Parathyroid adenoma (tissue), 2 donors: Measurements from ENCODE around the gene OR14A16.

Source experiments
- H2AFZ ChIP-seq: fragments of 300-600 bp; sonication (generic); one replicate; pipeline ENCODE4 v1.7.0; 2017; ENCODE audit warnings: antibody characterized with exemption, mild to moderate bottlenecking
- H3K27ac ChIP-seq: fragments of 300-600 bp; sonication (generic); one replicate; pipeline ENCODE4 v1.7.0; 2017
- H3K27me3 ChIP-seq: fragments of 300-600 bp; sonication (generic); one replicate; pipeline ENCODE4 v1.7.0; 2017; ENCODE audit warnings: low read length; ENCODE audit not compliant: control insufficient read depth, insufficient read depth
- H3K36me3 ChIP-seq: fragments of 300-600 bp; sonication (generic); one replicate; pipeline ENCODE4 v1.7.0; 2017; ENCODE audit warnings: low read length; ENCODE audit not compliant: control insufficient read depth, insufficient read depth
- H3K4me1 ChIP-seq: fragments of 300-600 bp; sonication (generic); one replicate; pipeline ENCODE4 v1.7.0; 2017; ENCODE audit warnings: control low read depth
- H3K4me2 ChIP-seq: fragments of 300-600 bp; sonication (generic); one replicate; pipeline ENCODE4 v1.7.0; 2017; ENCODE audit warnings: low read length
- H3K4me3 ChIP-seq: fragments of 300-600 bp; sonication (generic); one replicate; pipeline ENCODE4 v1.7.0; 2017; ENCODE audit warnings: low read depth, low read length
- H3K79me2 ChIP-seq: fragments of 300-600 bp; sonication (generic); one replicate; pipeline ENCODE4 v1.7.0; 2017; ENCODE audit warnings: control low read depth
- H3K9ac ChIP-seq: fragments of 300-600 bp; sonication (generic); one replicate; pipeline ENCODE4 v1.7.0; 2017; ENCODE audit warnings: mild to moderate bottlenecking
- H3K9me3 ChIP-seq: fragments of 300-600 bp; sonication (generic); one replicate; pipeline ENCODE4 v1.7.0; 2017; ENCODE audit warnings: low read length; ENCODE audit not compliant: control insufficient read depth
- TF ChIP-seq, protein P1 (sequence below): fragments of 300-600 bp; sonication (generic); IDR thresholded peaks from one replicate; pipeline ENCODE4 v1.7.0; 2017; ENCODE audit warnings: antibody characterized with exemption, mild to moderate bottlenecking
- donor health status: primary hyperparathyroidism.

The OR14A16 gene

DNA sequence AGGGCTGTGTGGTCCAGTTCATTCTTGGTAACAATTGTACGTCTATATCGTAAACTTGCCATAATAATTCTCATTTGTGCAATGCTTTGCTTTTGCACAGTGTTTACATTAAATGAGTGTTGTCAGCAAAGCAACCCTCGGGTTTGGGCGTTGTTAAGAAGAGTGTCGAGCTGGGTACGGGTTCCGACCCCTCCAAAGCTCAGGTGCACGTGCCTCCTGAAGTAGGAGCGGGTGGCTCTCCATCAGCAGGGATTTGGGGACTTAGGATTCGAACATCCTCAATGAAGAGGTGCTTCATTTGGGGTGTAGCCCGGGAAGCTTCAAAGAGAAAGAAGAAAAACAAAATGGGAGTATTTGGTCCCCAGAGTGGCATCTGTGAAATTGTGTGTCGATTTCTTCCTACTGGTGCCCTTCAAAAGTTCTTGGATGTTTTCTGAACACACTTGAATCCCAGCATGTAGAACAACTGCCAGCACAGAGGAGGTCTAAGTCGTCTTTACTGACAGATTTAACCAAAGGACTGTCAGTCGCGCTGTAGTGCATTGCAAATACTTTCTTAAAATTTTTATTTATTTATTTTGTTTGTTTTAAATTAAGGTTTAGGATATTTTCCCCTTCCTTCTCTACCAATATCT is 34.2 kb upstream of the OR14A16 start:
- H3K4me1 ChIP-seq: no peaks in the 10 kb centered on the region
- no peaks in the 10 kb centered on the region for H3K36me3 ChIP-seq
- no peak overlapping the region for H2AFZ ChIP-seq
- H3K4me2 ChIP-seq: peak overlapping the region; percentile 50
- H3K27me3 ChIP-seq: no peaks in the 10 kb centered on the region
- TF ChIP-seq, protein P1, sequence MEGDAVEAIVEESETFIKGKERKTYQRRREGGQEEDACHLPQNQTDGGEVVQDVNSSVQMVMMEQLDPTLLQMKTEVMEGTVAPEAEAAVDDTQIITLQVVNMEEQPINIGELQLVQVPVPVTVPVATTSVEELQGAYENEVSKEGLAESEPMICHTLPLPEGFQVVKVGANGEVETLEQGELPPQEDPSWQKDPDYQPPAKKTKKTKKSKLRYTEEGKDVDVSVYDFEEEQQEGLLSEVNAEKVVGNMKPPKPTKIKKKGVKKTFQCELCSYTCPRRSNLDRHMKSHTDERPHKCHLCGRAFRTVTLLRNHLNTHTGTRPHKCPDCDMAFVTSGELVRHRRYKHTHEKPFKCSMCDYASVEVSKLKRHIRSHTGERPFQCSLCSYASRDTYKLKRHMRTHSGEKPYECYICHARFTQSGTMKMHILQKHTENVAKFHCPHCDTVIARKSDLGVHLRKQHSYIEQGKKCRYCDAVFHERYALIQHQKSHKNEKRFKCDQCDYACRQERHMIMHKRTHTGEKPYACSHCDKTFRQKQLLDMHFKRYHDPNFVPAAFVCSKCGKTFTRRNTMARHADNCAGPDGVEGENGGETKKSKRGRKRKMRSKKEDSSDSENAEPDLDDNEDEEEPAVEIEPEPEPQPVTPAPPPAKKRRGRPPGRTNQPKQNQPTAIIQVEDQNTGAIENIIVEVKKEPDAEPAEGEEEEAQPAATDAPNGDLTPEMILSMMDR: no peak
- H3K79me2 ChIP-seq: no peaks in the 10 kb centered on the region
- no peak overlapping the region for H3K4me3 ChIP-seq
- H3K9me3 ChIP-seq: no peaks in the 10 kb centered on the region
- no peak overlapping the region for H3K27ac ChIP-seq
- no peak overlapping the region for H3K9ac ChIP-seq

DNA sequence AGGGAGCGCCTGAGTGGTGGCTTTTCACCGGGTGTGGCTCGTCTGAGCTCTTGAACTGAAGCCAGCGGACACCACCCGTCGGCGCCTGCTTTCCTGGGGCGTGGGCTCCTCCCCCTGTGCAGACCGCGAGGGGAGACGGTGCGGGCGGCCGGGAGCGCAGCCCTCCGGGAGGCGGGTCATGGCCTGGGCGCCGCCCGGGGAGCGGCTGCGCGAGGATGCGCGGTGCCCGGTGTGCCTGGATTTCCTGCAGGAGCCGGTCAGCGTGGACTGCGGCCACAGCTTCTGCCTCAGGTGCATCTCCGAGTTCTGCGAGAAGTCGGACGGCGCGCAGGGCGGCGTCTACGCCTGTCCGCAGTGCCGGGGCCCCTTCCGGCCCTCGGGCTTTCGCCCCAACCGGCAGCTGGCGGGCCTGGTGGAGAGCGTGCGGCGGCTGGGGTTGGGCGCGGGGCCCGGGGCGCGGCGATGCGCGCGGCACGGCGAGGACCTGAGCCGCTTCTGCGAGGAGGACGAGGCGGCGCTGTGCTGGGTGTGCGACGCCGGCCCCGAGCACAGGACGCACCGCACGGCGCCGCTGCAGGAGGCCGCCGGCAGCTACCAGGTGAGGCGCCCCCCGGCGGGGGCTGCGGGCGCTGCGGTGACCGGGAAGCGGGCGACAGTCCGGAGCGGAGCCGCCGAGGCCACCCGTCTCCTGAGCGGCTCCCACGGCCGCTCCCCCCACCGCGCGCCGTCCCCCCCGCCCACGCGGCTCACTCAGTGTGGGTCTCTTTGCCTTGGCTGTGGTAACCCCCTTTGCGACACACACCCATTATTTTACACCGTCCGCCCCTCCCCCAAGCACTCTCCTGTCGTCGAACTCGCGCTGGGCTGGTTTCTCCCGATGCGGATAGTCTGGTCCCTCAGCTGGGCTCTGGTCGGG is 33.4 kb upstream of the OR14A16 start, which contains the start of gene TRIM58:
TRIM58 (plus strand) TSS at position 119 of the 916 bp plus-strand sequence; CDS start at position 179, 60 bp downstream.
- Histone ChIP-seq H2AFZ (no peak within 1 kb of the TSS), H3K36me3 (no peaks in the 10 kb centered on the region), H3K4me2 (peak within 1 kb of the TSS; percentile 50), H3K4me3 (peak within 1 kb of the TSS; percentile 32), H3K4me1 (no peaks in the 10 kb centered on the region), H3K9me3 (no peaks in the 10 kb centered on the region), H3K27me3 (no peaks in the 10 kb centered on the region), H3K9ac (no peak within 1 kb of the TSS), H3K27ac (no peak within 1 kb of the TSS), H3K79me2 (no peaks in the 10 kb centered on the region)
- TF ChIP-seq, protein P1: no peak

DNA sequence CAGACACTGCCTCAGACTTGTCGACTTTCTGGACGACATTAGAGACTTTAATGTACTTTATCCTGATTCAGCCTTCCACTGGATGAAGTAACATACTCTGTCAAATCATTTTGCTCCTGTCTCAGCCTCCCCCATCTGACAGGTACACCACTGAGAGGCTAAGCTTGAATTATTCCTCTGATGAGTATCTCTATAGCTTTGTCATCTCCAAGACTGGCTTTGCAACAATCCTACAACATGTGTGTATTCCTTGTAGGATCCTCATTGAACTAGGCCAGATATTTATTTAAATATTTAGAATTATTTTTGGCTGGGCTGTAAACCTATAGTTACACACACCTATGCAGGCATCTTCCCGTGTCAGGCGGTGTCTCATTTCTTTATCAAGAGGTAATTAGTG is 32.0 kb upstream of the OR14A16 start:
- TF ChIP-seq, protein P1: no peak
- Histone ChIP-seq H3K4me1 (no peaks in the 10 kb centered on the region), H3K9me3 (no peaks in the 10 kb centered on the region), H3K9ac (no peak overlapping the region), H3K4me2 (no peak overlapping the region), H3K27ac (no peak overlapping the region), H3K36me3 (no peaks in the 10 kb centered on the region), H3K4me3 (no peak overlapping the region), H3K27me3 (no peaks in the 10 kb centered on the region), H2AFZ (no peak overlapping the region), H3K79me2 (no peaks in the 10 kb centered on the region)

DNA sequence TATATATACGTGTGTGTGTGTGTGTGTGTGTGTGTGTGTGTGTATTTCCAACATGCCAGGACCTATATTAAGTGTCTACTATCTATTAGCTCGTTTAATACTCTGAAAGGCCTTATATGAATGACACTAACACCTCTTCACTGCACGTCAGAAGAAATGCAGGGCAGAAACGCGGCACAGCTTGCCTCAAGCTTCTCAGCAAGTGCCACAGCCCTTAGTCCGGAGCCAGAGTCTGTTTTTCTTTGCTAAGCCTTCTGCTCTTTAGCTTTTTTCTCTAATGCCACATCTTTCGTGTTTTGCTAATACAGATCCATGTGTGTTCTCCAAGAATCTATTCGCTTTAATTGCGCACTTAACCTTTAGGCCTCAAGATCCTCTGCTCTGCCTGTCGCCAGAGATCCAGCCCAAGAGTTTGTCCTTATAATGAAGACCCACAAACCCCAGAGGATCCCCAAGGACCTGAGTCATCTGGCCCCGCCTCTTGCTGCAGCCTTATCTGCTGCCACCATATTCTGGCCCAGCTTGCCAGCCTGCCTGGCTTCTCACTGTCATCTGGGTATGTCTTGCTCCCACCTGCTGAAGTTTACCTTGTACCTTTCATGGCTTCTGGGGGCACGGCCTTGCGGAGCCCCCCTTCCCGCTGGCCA is 31.1 kb upstream of the OR14A16 start:
- H3K9ac ChIP-seq: no peak overlapping the region
- H3K36me3 ChIP-seq: no peaks in the 10 kb centered on the region
- no peak overlapping the region for H3K27ac ChIP-seq
- H3K27me3 ChIP-seq: no peaks in the 10 kb centered on the region
- no peaks in the 10 kb centered on the region for H3K79me2 ChIP-seq
- no peak overlapping the region for H3K4me3 ChIP-seq
- TF ChIP-seq, protein P1: no peak
- no peaks in the 10 kb centered on the region for H3K9me3 ChIP-seq
- H3K4me2 ChIP-seq: no peak overlapping the region
- H2AFZ ChIP-seq: no peak overlapping the region
- no peaks in the 10 kb centered on the region for H3K4me1 ChIP-seq
